Epidermal melanocyte (primary cell): Measurements from ENCODE around the gene RBM15B.
A peak's percentile ranks its signal among the peaks of the same experiment; 100 is the strongest.
"Not testable (repeated sequence)": the region's sequence is repeated elsewhere in the genome, so short reads cannot be mapped to it uniquely, and the experiment has no call there.

Experiments
- DNase-seq: peaks from one replicate; pipeline ENCODE4 v3.0.0; 2011; ENCODE audit warnings: low spot score; ENCODE audit not compliant: insufficient read length

RBM15B gene, protein sequence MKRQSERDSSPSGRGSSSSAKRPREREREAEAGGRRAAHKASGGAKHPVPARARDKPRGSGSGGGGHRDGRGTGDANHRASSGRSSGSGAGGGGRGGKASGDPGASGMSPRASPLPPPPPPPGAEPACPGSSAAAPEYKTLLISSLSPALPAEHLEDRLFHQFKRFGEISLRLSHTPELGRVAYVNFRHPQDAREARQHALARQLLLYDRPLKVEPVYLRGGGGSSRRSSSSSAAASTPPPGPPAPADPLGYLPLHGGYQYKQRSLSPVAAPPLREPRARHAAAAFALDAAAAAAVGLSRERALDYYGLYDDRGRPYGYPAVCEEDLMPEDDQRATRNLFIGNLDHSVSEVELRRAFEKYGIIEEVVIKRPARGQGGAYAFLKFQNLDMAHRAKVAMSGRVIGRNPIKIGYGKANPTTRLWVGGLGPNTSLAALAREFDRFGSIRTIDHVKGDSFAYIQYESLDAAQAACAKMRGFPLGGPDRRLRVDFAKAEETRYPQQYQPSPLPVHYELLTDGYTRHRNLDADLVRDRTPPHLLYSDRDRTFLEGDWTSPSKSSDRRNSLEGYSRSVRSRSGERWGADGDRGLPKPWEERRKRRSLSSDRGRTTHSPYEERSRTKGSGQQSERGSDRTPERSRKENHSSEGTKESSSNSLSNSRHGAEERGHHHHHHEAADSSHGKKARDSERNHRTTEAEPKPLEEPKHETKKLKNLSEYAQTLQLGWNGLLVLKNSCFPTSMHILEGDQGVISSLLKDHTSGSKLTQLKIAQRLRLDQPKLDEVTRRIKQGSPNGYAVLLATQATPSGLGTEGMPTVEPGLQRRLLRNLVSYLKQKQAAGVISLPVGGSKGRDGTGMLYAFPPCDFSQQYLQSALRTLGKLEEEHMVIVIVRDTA

GRCh38 chr3:51391075-51391565 lies at the start of gene RBM15B:
TSS of gene RBM15B (plus strand) at chr3:51391285. CDS start at chr3:51391400, 115 bp downstream.
- peak; percentile 97 for DNase-seq

DNA sequence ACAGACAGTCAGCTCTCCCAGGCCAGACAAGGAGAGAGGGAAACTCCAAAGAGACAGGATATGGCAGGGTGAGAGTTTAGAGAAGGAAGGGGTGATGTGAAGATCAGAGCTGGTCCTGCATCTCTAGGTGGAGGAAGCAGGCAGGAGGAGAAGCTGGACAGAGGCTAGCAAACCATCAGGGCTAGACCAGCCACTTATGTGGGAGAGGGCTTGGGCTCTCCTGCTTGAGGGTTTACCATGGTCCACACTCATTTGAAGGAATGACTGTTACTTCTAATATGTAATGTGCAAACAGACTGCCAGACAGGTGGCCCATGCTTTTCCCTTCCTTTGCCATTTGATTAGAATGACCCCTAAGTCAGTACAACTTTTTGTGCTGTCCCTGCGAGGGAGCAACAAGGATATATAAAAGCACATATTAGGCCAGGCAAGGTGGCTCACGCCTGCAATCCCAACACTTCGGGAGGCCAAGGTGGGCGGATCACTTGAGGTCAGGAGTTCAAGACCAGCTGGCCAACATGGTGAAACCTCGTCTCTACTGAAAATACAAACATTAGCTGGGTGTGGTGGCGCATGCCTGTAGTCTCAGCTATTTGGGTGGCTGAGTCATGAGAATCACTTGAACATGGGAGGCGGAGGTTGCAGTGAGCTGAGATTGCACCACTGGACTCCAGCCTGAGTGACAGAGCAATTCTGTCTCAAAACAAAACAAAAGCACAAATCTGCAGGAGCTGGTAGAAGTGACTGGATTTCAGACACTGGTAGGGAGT lies 47.0 kb upstream of the RBM15B start:
- no peak for DNase-seq

GRCh38 chr3:51350751-51351150 lies 40.3 kb upstream of the RBM15B start:
- DNase-seq = no peak

GRCh38 chr3:51353131-51353530 lies 38.0 kb upstream of the RBM15B start:
- no peak for DNase-seq

GRCh38 chr3:51353691-51354090 lies 37.4 kb upstream of the RBM15B start:
- DNase-seq = no peak

GRCh38 chr3:51354172-51354571 lies 36.9 kb upstream of the RBM15B start:
- no peak for DNase-seq

DNA sequence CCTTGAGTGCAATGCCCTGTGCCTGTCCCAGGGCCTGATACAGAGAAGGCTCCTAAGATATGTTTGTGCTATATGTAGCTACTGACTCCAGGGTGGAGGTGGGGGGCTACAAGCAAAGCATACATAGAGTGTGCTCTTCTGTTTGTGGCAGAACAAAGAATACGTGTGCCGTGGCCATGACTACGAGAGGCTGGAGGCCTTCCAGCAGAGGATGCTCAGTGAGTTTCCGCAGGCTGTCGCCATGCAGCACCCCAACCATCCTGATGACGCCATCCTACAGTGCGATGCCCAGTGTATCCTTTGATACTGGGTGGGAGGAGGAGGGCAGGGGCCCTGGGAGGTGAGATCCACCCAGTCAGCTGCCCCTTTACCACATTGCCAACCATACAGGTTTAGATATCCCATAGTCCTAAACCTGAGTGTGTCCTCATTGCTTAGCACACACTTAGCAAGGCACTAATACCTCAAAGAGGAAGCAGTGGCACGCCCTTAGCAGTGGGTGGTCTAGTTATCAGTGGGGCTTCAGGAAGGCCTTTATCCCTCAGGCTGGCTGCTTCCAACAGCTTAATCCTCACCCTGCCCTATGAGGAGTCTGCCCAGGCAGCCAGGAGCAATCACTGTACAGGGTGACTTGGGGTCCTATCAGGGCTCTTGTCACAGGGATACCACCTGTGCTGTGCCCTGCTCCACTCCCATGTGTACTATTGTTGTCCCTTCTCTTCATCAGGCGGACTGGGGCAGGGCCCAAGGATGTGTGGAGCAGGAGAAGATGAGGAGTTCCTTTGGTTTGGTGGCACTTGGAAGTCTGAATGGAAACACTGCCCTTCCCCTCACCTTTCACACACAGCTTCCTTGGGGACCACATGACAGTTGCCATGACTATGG lies 36.1 kb upstream of the RBM15B start:
- no peak for DNase-seq

- DNase-seq = no peak
These were observed 35.0 kb upstream of the RBM15B start for GRCh38 chr3:51355891-51356578.

DNA sequence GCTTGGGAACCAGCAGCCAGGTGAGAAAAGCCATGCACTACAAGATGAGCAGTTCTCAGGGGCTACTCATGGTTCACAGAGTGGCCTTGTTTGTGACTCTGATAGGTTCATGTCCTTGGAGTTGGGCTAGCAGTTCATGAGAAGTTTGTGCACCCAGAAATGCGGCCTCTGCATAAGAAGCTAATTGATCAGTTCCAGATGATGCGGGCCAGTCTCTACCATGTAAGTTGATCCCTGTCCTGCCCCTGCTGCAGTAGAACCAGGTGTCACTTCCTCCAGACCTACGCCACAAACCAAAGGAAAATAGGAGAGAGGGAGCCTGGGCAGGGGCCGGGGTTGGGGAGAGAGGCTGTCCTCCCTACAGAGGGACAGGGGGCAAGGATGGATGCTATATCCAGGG lies 33.2 kb upstream of the RBM15B start:
- no peak for DNase-seq

- DNase-seq = no peak
These were observed 32.1 kb upstream of the RBM15B start for GRCh38 chr3:51358981-51359380.

GRCh38 chr3:51360806-51361205 lies 30.3 kb upstream of the RBM15B start:
- no peak for DNase-seq

GRCh38 chr3:51361746-51362145 lies 29.3 kb upstream of the RBM15B start:
- no peak for DNase-seq

GRCh38 chr3:51362476-51362875 lies 28.6 kb upstream of the RBM15B start:
- no peak for DNase-seq

DNA sequence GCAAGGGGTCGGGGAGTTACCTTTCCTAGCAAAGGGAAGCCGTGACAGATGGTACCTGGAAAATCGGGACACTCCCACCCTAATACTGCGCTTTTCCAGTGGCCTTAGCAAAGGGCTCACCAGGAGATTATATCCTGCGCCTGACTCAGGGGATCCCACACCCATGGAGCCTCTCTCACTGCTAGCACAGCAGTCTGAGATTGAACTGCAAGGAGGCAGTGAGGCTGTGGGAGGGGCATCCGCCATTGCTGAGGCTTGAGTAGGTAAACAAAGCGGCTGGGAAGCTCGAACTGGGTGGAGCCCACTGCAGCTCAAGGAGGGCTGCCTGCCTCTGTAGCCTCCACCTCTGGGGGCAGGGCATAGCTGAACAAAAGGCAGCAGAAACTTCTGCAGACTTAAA lies 22.8 kb upstream of the RBM15B start:
- DNase-seq = not testable (repeated sequence)

GRCh38 chr3:51371943-51372557 lies 19.0 kb upstream of the RBM15B start:
- peak; percentile 52 for DNase-seq

DNA sequence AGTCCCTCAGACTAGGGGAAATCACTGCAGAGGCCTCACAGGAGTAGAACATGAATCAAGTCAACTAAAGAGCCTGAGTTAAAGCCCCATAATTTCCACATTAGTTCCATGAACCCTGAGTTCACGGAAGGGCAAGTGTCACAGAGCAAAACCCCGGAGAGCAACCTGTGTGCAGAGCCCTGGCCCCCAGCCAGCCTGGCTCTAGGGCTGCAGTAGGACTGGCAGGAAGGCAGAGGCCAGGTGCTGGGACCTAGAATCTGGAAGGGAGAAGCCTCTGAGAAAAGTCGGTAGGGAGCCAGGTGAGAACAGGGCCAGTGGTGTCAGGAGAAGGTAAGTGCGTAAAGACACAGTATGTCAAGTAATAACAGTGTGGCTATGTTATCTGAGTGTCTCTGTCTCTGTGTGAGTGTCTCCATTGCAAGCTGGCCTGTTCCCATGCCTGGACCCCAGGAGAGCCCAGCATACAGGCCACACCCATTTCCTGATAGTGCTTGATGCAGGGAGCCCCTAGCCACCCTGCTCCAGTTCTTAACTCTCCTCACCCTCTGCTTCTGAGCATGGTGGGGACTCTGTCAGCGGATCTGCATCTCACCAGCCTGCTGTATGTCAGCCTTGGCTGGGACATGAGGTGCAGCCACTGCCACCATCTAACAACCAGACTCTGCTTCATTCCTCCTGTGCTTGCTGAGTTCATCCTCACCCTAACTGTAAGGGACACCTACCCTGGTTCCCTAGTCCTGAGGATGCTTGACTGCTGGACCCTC lies 17.2 kb upstream of the RBM15B start:
- DNase-seq = no peak

DNA sequence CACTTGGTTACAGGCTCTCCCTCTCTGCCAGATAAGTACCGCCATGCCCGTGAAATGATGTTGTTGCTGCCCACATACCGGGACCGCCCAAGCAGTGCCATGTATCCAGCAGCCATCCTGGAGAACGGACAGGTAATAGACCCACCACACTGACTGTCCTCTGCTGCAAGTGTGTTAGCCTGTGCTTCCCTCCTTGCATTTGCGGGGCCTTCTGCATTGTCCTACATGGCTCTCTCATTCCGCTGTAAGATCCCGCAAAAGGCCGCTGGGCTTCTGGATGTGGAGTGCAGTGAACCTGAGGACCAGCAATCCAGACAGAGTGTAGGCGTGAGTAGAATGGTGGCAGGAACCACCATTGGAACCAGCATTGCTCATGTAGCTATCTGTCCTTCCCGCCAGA lies 16.6 kb upstream of the RBM15B start:
- DNase-seq = no peak

- no peak for DNase-seq
These were observed 15.9 kb upstream of the RBM15B start for GRCh38 chr3:51375136-51375535.

- DNase-seq = no peak
These were observed 15.5 kb upstream of the RBM15B start for GRCh38 chr3:51375571-51375970.
